HepG2 (cell line): ENCODE results near the gene PMEPA1. TPM values are rescaled to one million over a fixed set of nuclear protein-coding genes. Genes with fewer than 3 reads are reported as not detected.

ENCODE experiments used
- ATAC-seq: fragments of 200-7000 bp; cut with Tn5 transposase; 3 replicates; pipeline ENCODE4 v1.9.1; 2020; ENCODE audit warnings: mild to moderate bottlenecking, moderate library complexity
- BruUV-seq: library from RNA; stranded (reverse); fragments of 400-500 nt; replicated peaks from 2 replicates; lab custom pipeline; 2021; lab: Mats Ljungman, UMichigan
- CTCF ChIA-PET: fragments of 300-600 bp; formaldehyde crosslinking; extraction: SDS; loops from one replicate; lab custom pipeline; 2021; ENCODE audit warnings: low total read pairs, inconsistent platforms, low intra/inter-chr PET ratio; lab: Yijun Ruan, JAX
- POLR2A ChIA-PET: fragments of 350-600 bp; sonication (Branson Sonifier 250); formaldehyde crosslinking; loops from one replicate; lab custom pipeline; 2020; ENCODE audit warnings: antibody characterized with exemption, inconsistent platforms; lab: Yijun Ruan, JAX
- DNase-seq: peaks from one replicate; pipeline ENCODE4 v3.0.0-alpha.2; 2015; ENCODE audit warnings: low spot score
- FAIRE-seq: peaks from 3 replicates; lab custom pipeline; 2011; peaks lifted over from hg19 to GRCh38; lab: Jason Lieb, UNC
- H2AFZ ChIP-seq: one replicate; pipeline ENCODE4 v1.6.1; 2011; ENCODE audit warnings: low read length, inconsistent platforms
- H3K27ac ChIP-seq: fragments of 300-600 bp; 3 replicates; pipeline ENCODE4 v1.8.0; 2011; ENCODE audit warnings: mixed run types, mild to moderate bottlenecking, mixed read lengths, low read length, inconsistent platforms; ENCODE audit not compliant: insufficient read depth; ENCODE audit errors: extremely low read length
- H3K27me3 ChIP-seq, 2 experiments: fragments of 200-600 bp in 1 of 2; 2 replicates in 1 of 2; 3 replicates in 1 of 2; pipeline versions ENCODE4 v1.6.0 to v1.8.0; 2011; ENCODE audit warnings: low read length in 2 of 2, mild to moderate bottlenecking in 2 of 2, moderate library complexity in 2 of 2, inconsistent platforms in 1 of 2; ENCODE audit not compliant: insufficient read depth in 2 of 2, control insufficient read depth in 1 of 2
- H3K36me3 ChIP-seq, 2 experiments: fragments of 200-600 bp in 1 of 2; replicated peaks in 1 of 2; 2 replicates in 1 of 2; 3 replicates in 1 of 2; pipeline versions ENCODE4 v1.5.1 to v1.8.0; 2011; ENCODE audit warnings: low read length in 2 of 2, inconsistent platforms in 1 of 2; ENCODE audit not compliant: insufficient read depth in 2 of 2, control insufficient read depth in 1 of 2
- H3K4me1 ChIP-seq: 2 replicates; pipeline ENCODE4 v1.5.1; 2012; ENCODE audit warnings: low read length, inconsistent platforms; ENCODE audit not compliant: insufficient read depth
- H3K4me2 ChIP-seq: 2 replicates; pipeline ENCODE4 v1.6.0; 2011; ENCODE audit warnings: low read depth, low read length, inconsistent platforms
- H3K4me3 ChIP-seq, 3 experiments: fragments of 200-600 bp in 1 of 3; sonication (generic), shearing (Covaris generic) in 1 of 3; replicated peaks in 1 of 3; 2 replicates each; pipeline ENCODE4 v1.5.1; 2011 to 2016; ENCODE audit warnings: low read length in 3 of 3, inconsistent platforms in 2 of 3, low read depth in 2 of 3, mild to moderate bottlenecking in 2 of 3, control low read depth in 1 of 3, mixed read lengths in 1 of 3; ENCODE audit not compliant: insufficient read depth in 1 of 3
- H3K79me2 ChIP-seq: one replicate; pipeline ENCODE4 v1.6.1; 2011; ENCODE audit warnings: low read length, inconsistent platforms; ENCODE audit not compliant: insufficient read depth
- H3K9ac ChIP-seq: 2 replicates; pipeline ENCODE4 v1.6.0; 2011; ENCODE audit warnings: mild to moderate bottlenecking, low read depth, low read length, inconsistent platforms; ENCODE audit not compliant: insufficient read depth
- H3K9me3 ChIP-seq: 2 replicates; pipeline ENCODE4 v1.5.1; 2012; ENCODE audit warnings: mild to moderate bottlenecking, low read length
- H4K20me1 ChIP-seq: 2 replicates; pipeline ENCODE4 v1.6.0; 2011; ENCODE audit warnings: inconsistent platforms, mild to moderate bottlenecking, low read length, moderate library complexity; ENCODE audit not compliant: insufficient read depth
- BHLHE40 ChIP-seq: IDR thresholded peaks from 2 replicates; pipeline ENCODE4 v1.6.1; 2011; ENCODE audit warnings: low read length, improper control_type of control experiment
- CEBPB ChIP-seq: IDR thresholded peaks from 2 replicates; pipeline ENCODE4 v1.6.1; 2011; ENCODE audit warnings: low read depth, low read length, improper control_type of control experiment, borderline replicate concordance
- DNMT3B ChIP-seq: conservative IDR thresholded peaks from 2 replicates; pipeline ENCODE4 v1.6.1; 2016; ENCODE audit warnings: missing biosample characterization, control low read depth
- FOXM1 ChIP-seq: sonication (generic); formaldehyde crosslinking; IDR thresholded peaks from 2 replicates; pipeline ENCODE4 v1.5.0; 2020; ENCODE audit warnings: missing genetic modification reagents
- KDM3A ChIP-seq: IDR thresholded peaks from 2 replicates; pipeline ENCODE4 v1.6.1; 2018; ENCODE audit warnings: low read depth, missing compliant biosample characterization
- KMT2A ChIP-seq: sonication (generic); formaldehyde crosslinking; IDR thresholded peaks from 2 replicates; pipeline ENCODE4 v1.4.0; 2020; ENCODE audit warnings: missing genetic modification reagents
- MIER2 ChIP-seq: IDR thresholded peaks from 2 replicates; pipeline ENCODE4 v1.6.1; 2016; ENCODE audit warnings: missing biosample characterization, missing genetic modification reagents
- NFYC ChIP-seq: IDR thresholded peaks from 2 replicates; pipeline ENCODE4 v1.6.1; 2016; ENCODE audit warnings: missing genetic modification reagents, missing compliant biosample characterization
- RXRB ChIP-seq: IDR thresholded peaks from 2 replicates; pipeline ENCODE4 v1.6.1; 2016; ENCODE audit warnings: borderline replicate concordance, missing genetic modification reagents, missing compliant biosample characterization
- SRSF9 ChIP-seq: fragments of 200-400 bp; formaldehyde crosslinking; IDR thresholded peaks from 2 replicates; pipeline ENCODE4 v1.6.1; 2018; ENCODE audit warnings: borderline replicate concordance, mild to moderate bottlenecking, low read depth, low read length; ENCODE audit not compliant: insufficient read depth, poor library complexity, severe bottlenecking
- SRY ChIP-seq: sonication (generic); formaldehyde crosslinking; IDR thresholded peaks from 2 replicates; pipeline ENCODE4 v1.8.0; 2022; ENCODE audit warnings: mild to moderate bottlenecking, missing genetic modification reagents
- TBP ChIP-seq: sonication (generic); formaldehyde crosslinking; IDR thresholded peaks from 2 replicates; pipeline ENCODE4 v1.5.0; 2020; ENCODE audit warnings: missing genetic modification reagents
- TEAD3 ChIP-seq: optimal IDR thresholded peaks from 2 replicates; pipeline ENCODE3; 2016; ENCODE audit warnings: borderline replicate concordance
- TRIM24 ChIP-seq: sonication (generic); formaldehyde crosslinking; IDR thresholded peaks from 2 replicates; pipeline ENCODE4 v1.8.0; 2022; ENCODE audit warnings: mild to moderate bottlenecking, missing genetic modification reagents
- ZBTB33 ChIP-seq: sonication (generic); formaldehyde crosslinking; IDR thresholded peaks from 2 replicates; pipeline ENCODE4 v1.4.0; 2020; ENCODE audit warnings: missing genetic modification reagents
- ZC3H13 ChIP-seq: sonication (generic); formaldehyde crosslinking; IDR thresholded peaks from 2 replicates; pipeline ENCODE4 v1.8.1; 2023; ENCODE audit warnings: mild to moderate bottlenecking, missing genetic modification reagents, moderate library complexity
- ZNF124 ChIP-seq: sonication (generic); formaldehyde crosslinking; IDR thresholded peaks from 2 replicates; pipeline ENCODE4 v1.4.0; 2020; ENCODE audit warnings: missing genetic modification reagents
- ZNF501 ChIP-seq: sonication (generic); formaldehyde crosslinking; IDR thresholded peaks from 2 replicates; pipeline ENCODE4 v1.5.1; 2020; ENCODE audit warnings: mild to moderate bottlenecking, moderate library complexity, missing genetic modification reagents
- ZNF577 ChIP-seq: sonication (generic); formaldehyde crosslinking; IDR thresholded peaks from 2 replicates; pipeline ENCODE4 v1.4.0; 2020; ENCODE audit warnings: mild to moderate bottlenecking, low read depth, missing genetic modification reagents, borderline replicate concordance
- ZNF615 ChIP-seq: sonication (generic); formaldehyde crosslinking; IDR thresholded peaks from 2 replicates; pipeline ENCODE4 v1.5.0; 2020; ENCODE audit warnings: mild to moderate bottlenecking, missing genetic modification reagents, borderline replicate concordance
- ZSCAN25 ChIP-seq: sonication (generic); formaldehyde crosslinking; IDR thresholded peaks from 2 replicates; pipeline ENCODE4 v1.8.0; 2022; ENCODE audit warnings: mild to moderate bottlenecking, missing genetic modification reagents
- WGBS: methylation state at CpG from one replicate; pipeline ENCODE4 v1.1.6; 2017; ENCODE audit warnings: low lambda C conversion rate; 5-methylcytosine and 5-hydroxymethylcytosine counted together
- in situ Hi-C: cut with HindIII; loops from 2 replicates; pipeline ENCODE4 v1.10.0; 2017; ENCODE audit warnings: low pct_unique_long_range_greater_than_20kb; ENCODE audit not compliant: extremely low pct_ligation_motif_present
- intact Hi-C: fragments of 100-400 bp; cut with micrococcal nuclease; formaldehyde crosslinking; loops from one replicate; pipeline ENCODE4 v1.10.0; 2022; ENCODE audit not compliant: unreplicated experiment
- polyA plus RNA-seq, 8 experiments: library from polyadenylated mRNA; depleted of rRNA in 3 of 8; stranded (reverse) in 7 of 8; unstranded in 1 of 8; fragments of >200 nt; fragmentation: Illumina TruSeq in 4 of 8; extraction: Trizol in 4 of 8; gene quantifications; 2 replicates each; pipeline versions ENCODE4 v1.2.1 to v1.2.3, GENCODE V29; 2011 to 2016; ENCODE audit warnings: low read depth in 4 of 8, missing spikeins in 1 of 8, mixed read lengths in 1 of 8; ENCODE audit not compliant: insufficient read depth in 1 of 8
- total RNA-seq, 5 experiments: library from RNA; depleted of rRNA; stranded (reverse); fragments of >200 nt; fragmentation: Illumina TruSeq; extraction: Trizol; gene quantifications; 2 replicates each; pipeline ENCODE4 v1.2.3, GENCODE V29; 2016; ENCODE audit warnings: low read depth in 1 of 5
- TF ChIP-seq, protein P1 (sequence below): sonication (generic); formaldehyde crosslinking; IDR thresholded peaks from 2 replicates; pipeline ENCODE4 v1.5.0; 2020; ENCODE audit warnings: missing genetic modification reagents
- TF ChIP-seq, protein P2 (sequence below): IDR thresholded peaks from 2 replicates; pipeline ENCODE4 v1.6.1; 2016

Gene PMEPA1
- total and polyA plus RNA-seq, 2 of the 13 experiments (the other 11 are each of a cell fraction or from before 2014, with no cell fraction given): not detected

GRCh38 chr20:57751411-57751810 lies 41.6 kb upstream of the PMEPA1 start (continued):
- TF ChIP-seq KMT2A (CRISPR knock-in tag) (no peak), MIER2 (CRISPR knock-in tag) (no peak), ZBTB33 (no peak), SRSF9 (no peak)
- TF ChIP-seq, protein P1, sequence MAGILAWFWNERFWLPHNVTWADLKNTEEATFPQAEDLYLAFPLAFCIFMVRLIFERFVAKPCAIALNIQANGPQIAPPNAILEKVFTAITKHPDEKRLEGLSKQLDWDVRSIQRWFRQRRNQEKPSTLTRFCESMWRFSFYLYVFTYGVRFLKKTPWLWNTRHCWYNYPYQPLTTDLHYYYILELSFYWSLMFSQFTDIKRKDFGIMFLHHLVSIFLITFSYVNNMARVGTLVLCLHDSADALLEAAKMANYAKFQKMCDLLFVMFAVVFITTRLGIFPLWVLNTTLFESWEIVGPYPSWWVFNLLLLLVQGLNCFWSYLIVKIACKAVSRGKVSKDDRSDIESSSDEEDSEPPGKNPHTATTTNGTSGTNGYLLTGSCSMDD (CRISPR knock-in tag): no peak

GRCh38 chr20:57749869-57750268 lies 40.1 kb upstream of the PMEPA1 start:
- Histone ChIP-seq H3K27me3 (peaks cover 3 to 39% of the 10 kb centered on the region in 2 experiments; a peak in 4 of 5 replicates), H3K79me2 (no peaks in the 10 kb centered on the region), H3K27ac (no peak overlapping the region), H3K4me2 (no peak overlapping the region), H3K36me3 (no peaks in the 10 kb centered on the region), H3K9ac (no peak overlapping the region), H2AFZ (no peak overlapping the region), H3K4me3 (no peak overlapping the region), H4K20me1 (no peaks in the 10 kb centered on the region), H3K4me1 (no peaks in the 10 kb centered on the region), H3K9me3 (no peaks in the 10 kb centered on the region)
- no peak for ATAC-seq
- no TSS peak for BruUV-seq
- peak; percentile 18 for FAIRE-seq
- WGBS: 18% methylated on average over 7 of the region's 7 CpGs
- intact Hi-C loops: no loop called here
- CTCF ChIA-PET: no interaction called here
- no peak for DNase-seq
- POLR2A ChIA-PET: no interaction called here
- in situ Hi-C loops: no loop called here
- TF ChIP-seq DNMT3B (CRISPR knock-in tag): no peak
- no peak for TF ChIP-seq NFYC (CRISPR knock-in tag)
- TF ChIP-seq ZNF124: no peak
- TF ChIP-seq FOXM1: no peak
- TF ChIP-seq RXRB (CRISPR knock-in tag): no peak
- TF ChIP-seq, protein P2, sequence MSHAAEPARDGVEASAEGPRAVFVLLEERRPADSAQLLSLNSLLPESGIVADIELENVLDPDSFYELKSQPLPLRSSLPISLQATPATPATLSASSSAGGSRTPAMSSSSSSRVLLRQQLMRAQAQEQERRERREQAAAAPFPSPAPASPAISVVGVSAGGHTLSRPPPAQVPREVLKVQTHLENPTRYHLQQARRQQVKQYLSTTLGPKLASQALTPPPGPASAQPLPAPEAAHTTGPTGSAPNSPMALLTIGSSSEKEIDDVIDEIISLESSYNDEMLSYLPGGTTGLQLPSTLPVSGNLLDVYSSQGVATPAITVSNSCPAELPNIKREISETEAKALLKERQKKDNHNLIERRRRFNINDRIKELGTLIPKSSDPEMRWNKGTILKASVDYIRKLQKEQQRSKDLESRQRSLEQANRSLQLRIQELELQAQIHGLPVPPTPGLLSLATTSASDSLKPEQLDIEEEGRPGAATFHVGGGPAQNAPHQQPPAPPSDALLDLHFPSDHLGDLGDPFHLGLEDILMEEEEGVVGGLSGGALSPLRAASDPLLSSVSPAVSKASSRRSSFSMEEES (CRISPR knock-in tag): no peak
- TF ChIP-seq ZC3H13 (CRISPR knock-in tag): no peak
- no peak for TF ChIP-seq SRY (CRISPR knock-in tag)
- no peak for TF ChIP-seq ZNF577 (CRISPR knock-in tag)
- TF ChIP-seq CEBPB: peak; percentile 84
- no peak for TF ChIP-seq TEAD3 (CRISPR knock-in tag)
- TF ChIP-seq BHLHE40: no peak
- no peak for TF ChIP-seq KDM3A
- TF ChIP-seq TRIM24 (CRISPR knock-in tag): no peak
- no peak for TF ChIP-seq ZSCAN25 (CRISPR knock-in tag)
- TF ChIP-seq ZNF501 (CRISPR knock-in tag): no peak
- no peak for TF ChIP-seq TBP (CRISPR knock-in tag)
- TF ChIP-seq ZNF615 (CRISPR knock-in tag): no peak
